ENCODE results near the gene PLEKHA1.

PLEKHA1 gene

GRCh38 chr10:122376364-122376961 is 2.0 kb downstream of the PLEKHA1 start:
- Histone ChIP-seq H3K27me3 (replicated peaks in 2 of 5; ENCODE audit: control insufficient read depth in 4 of 5, insufficient read depth in 5 of 5, low read length in 4 of 5) (peaks cover 2 to 15% (median 7%) of the 10 kb centered on the region in 5 experiments), H3K4me3 (ENCODE audit: control insufficient read depth in 1 of 7, extremely low read depth in 1 of 7, insufficient read depth in 4 of 7, low read depth in 2 of 7, low read length in 6 of 7) (no peak overlapping the region), H3K36me3 (ENCODE audit: control insufficient read depth in 4 of 4, insufficient read depth in 4 of 4, low read length in 3 of 4) (peaks cover 0 to 5% (median 0%) of the 10 kb centered on the region in 4 experiments), H3K9me3 (ENCODE audit: control extremely low read depth in 1 of 5, control insufficient read depth in 4 of 5, insufficient read depth in 2 of 5, low read depth in 1 of 5, low read length in 4 of 5) (no peaks in the 10 kb centered on the region), H3K4me1 (ENCODE audit: control extremely low read depth in 1 of 4, control insufficient read depth in 4 of 4, insufficient read depth in 4 of 4, low read length in 3 of 4) (peaks cover 7 to 17% (median 13%) of the 10 kb centered on the region in 4 experiments), H3K27ac (ENCODE audit: insufficient read depth in 1 of 2, low read depth in 1 of 2, low read length in 2 of 2, poor library complexity in 1 of 2, severe bottlenecking in 2 of 2) (no peak overlapping the region)
- CTCF ChIA-PET = no interaction called here
- 100% methylated on average over 1 of the region's 11 CpGs for WGBS (ENCODE audit: insufficient coverage)
- POLR2A ChIA-PET = no interaction called here
- no peak for DNase-seq

- 95% methylated on average over 4 of the region's 5 CpGs for WGBS (ENCODE audit: insufficient coverage)
- Histone ChIP-seq H3K27me3 (replicated peaks in 2 of 5; ENCODE audit: control insufficient read depth in 4 of 5, insufficient read depth in 5 of 5, low read length in 4 of 5) (peaks cover 0 to 6% (median 0%) of the 10 kb centered on the region in 5 experiments), H3K4me1 (ENCODE audit: control extremely low read depth in 1 of 4, control insufficient read depth in 4 of 4, insufficient read depth in 4 of 4, low read length in 3 of 4) (peaks cover 5 to 12% (median 8%) of the 10 kb centered on the region in 4 experiments), H3K27ac (ENCODE audit: insufficient read depth in 1 of 2, low read depth in 1 of 2, low read length in 2 of 2, poor library complexity in 1 of 2, severe bottlenecking in 2 of 2) (no peak overlapping the region), H3K36me3 (ENCODE audit: control insufficient read depth in 4 of 4, insufficient read depth in 4 of 4, low read length in 3 of 4) (peaks cover 0 to 5% (median 0%) of the 10 kb centered on the region in 4 experiments), H3K9me3 (ENCODE audit: control extremely low read depth in 1 of 5, control insufficient read depth in 4 of 5, insufficient read depth in 2 of 5, low read depth in 1 of 5, low read length in 4 of 5) (no peaks in the 10 kb centered on the region), H3K4me3 (ENCODE audit: control insufficient read depth in 1 of 7, extremely low read depth in 1 of 7, insufficient read depth in 4 of 7, low read depth in 2 of 7, low read length in 6 of 7) (no peak overlapping the region)
- POLR2A ChIA-PET = no interaction called here
- DNase-seq = no peak
- CTCF ChIA-PET = no interaction called here
Observed at GRCh38 chr10:122379041-122379440, 4.5 kb downstream of the PLEKHA1 start.

GRCh38 chr10:122379537-122379936 is 5.0 kb downstream of the PLEKHA1 start:
- H3K27ac ChIP-seq (ENCODE audit: insufficient read depth in 1 of 2, low read depth in 1 of 2, low read length in 2 of 2, poor library complexity in 1 of 2, severe bottlenecking in 2 of 2) = no peak overlapping the region
- H3K4me3 ChIP-seq (ENCODE audit: control insufficient read depth in 1 of 7, extremely low read depth in 1 of 7, insufficient read depth in 4 of 7, low read depth in 2 of 7, low read length in 6 of 7) = no peak overlapping the region
- WGBS (ENCODE audit: insufficient coverage) = no CpG with 5 or more reads among the region's 2 CpGs
- ChIA-PET CTCF (no interaction called here), POLR2A (no interaction called here)
- no peaks in the 10 kb centered on the region for H3K9me3 ChIP-seq (ENCODE audit: control extremely low read depth in 1 of 5, control insufficient read depth in 4 of 5, insufficient read depth in 2 of 5, low read depth in 1 of 5, low read length in 4 of 5)
- peaks cover 5 to 9% (median 7%) of the 10 kb centered on the region in 4 experiments for H3K4me1 ChIP-seq (ENCODE audit: control extremely low read depth in 1 of 4, control insufficient read depth in 4 of 4, insufficient read depth in 4 of 4, low read length in 3 of 4)
- DNase-seq = no peak
- H3K36me3 ChIP-seq (ENCODE audit: control insufficient read depth in 4 of 4, insufficient read depth in 4 of 4, low read length in 3 of 4) = peaks cover 0 to 5% (median 0%) of the 10 kb centered on the region in 4 experiments
- H3K27me3 ChIP-seq (replicated peaks in 2 of 5; ENCODE audit: control insufficient read depth in 4 of 5, insufficient read depth in 5 of 5, low read length in 4 of 5) = peaks cover 0 to 6% (median 0%) of the 10 kb centered on the region in 5 experiments

GRCh38 chr10:122380703-122381102 is 6.2 kb downstream of the PLEKHA1 start:
- CTCF ChIA-PET = no interaction called here
- Histone ChIP-seq H3K27me3 (replicated peaks in 2 of 5; ENCODE audit: control insufficient read depth in 4 of 5, insufficient read depth in 5 of 5, low read length in 4 of 5) (peaks cover 0 to 2% (median 0%) of the 10 kb centered on the region in 5 experiments), H3K27ac (ENCODE audit: insufficient read depth in 1 of 2, low read depth in 1 of 2, low read length in 2 of 2, poor library complexity in 1 of 2, severe bottlenecking in 2 of 2) (no peak overlapping the region), H3K4me1 (ENCODE audit: control extremely low read depth in 1 of 4, control insufficient read depth in 4 of 4, insufficient read depth in 4 of 4, low read length in 3 of 4) (peaks cover 0 to 2% (median 2%) of the 10 kb centered on the region in 4 experiments), H3K9me3 (ENCODE audit: control extremely low read depth in 1 of 5, control insufficient read depth in 4 of 5, insufficient read depth in 2 of 5, low read depth in 1 of 5, low read length in 4 of 5) (no peaks in the 10 kb centered on the region), H3K4me3 (ENCODE audit: control insufficient read depth in 1 of 7, extremely low read depth in 1 of 7, insufficient read depth in 4 of 7, low read depth in 2 of 7, low read length in 6 of 7) (no peak overlapping the region), H3K36me3 (ENCODE audit: control insufficient read depth in 4 of 4, insufficient read depth in 4 of 4, low read length in 3 of 4) (peaks cover 0 to 5% (median 0%) of the 10 kb centered on the region in 4 experiments)
- POLR2A ChIA-PET = no interaction called here
- whole genome bisulfite sequencing (ENCODE audit: insufficient coverage) = 96% methylated on average over 4 of the region's 4 CpGs
- no peak for DNase-seq

GRCh38 chr10:122381680-122382079 is 7.2 kb downstream of the PLEKHA1 start:
- Histone ChIP-seq H3K36me3 (ENCODE audit: control insufficient read depth in 4 of 4, insufficient read depth in 4 of 4, low read length in 3 of 4) (peaks cover 0 to 5% (median 0%) of the 10 kb centered on the region in 4 experiments), H3K4me3 (ENCODE audit: control insufficient read depth in 1 of 7, extremely low read depth in 1 of 7, insufficient read depth in 4 of 7, low read depth in 2 of 7, low read length in 6 of 7) (no peak overlapping the region), H3K9me3 (ENCODE audit: control extremely low read depth in 1 of 5, control insufficient read depth in 4 of 5, insufficient read depth in 2 of 5, low read depth in 1 of 5, low read length in 4 of 5) (no peaks in the 10 kb centered on the region), H3K27ac (ENCODE audit: insufficient read depth in 1 of 2, low read depth in 1 of 2, low read length in 2 of 2, poor library complexity in 1 of 2, severe bottlenecking in 2 of 2) (no peak overlapping the region), H3K27me3 (replicated peaks in 2 of 5; ENCODE audit: control insufficient read depth in 4 of 5, insufficient read depth in 5 of 5, low read length in 4 of 5) (no peaks in the 10 kb centered on the region), H3K4me1 (ENCODE audit: control extremely low read depth in 1 of 4, control insufficient read depth in 4 of 4, insufficient read depth in 4 of 4, low read length in 3 of 4) (no peaks in the 10 kb centered on the region)
- ChIA-PET POLR2A (no interaction called here), CTCF (interaction anchor here (0.7 to 0.9 kb wide), 2 partner anchors 53 to 118 kb away, joined by 3 read pairs; no protein-coding TSS in a partner anchor)
- WGBS (ENCODE audit: insufficient coverage) = 88% methylated on average over 2 of the region's 2 CpGs
- DNase-seq = no peak

GRCh38 chr10:122386514-122386913 is 12.0 kb downstream of the PLEKHA1 start:
- H3K27me3 ChIP-seq (replicated peaks in 2 of 5; ENCODE audit: control insufficient read depth in 4 of 5, insufficient read depth in 5 of 5, low read length in 4 of 5) = no peaks in the 10 kb centered on the region
- H3K36me3 ChIP-seq (ENCODE audit: control insufficient read depth in 4 of 4, insufficient read depth in 4 of 4, low read length in 3 of 4) = no peaks in the 10 kb centered on the region
- H3K4me3 ChIP-seq (ENCODE audit: control insufficient read depth in 1 of 7, extremely low read depth in 1 of 7, insufficient read depth in 4 of 7, low read depth in 2 of 7, low read length in 6 of 7) = no peak overlapping the region
- peaks cover 0 to 2% (median 0%) of the 10 kb centered on the region in 5 experiments for H3K9me3 ChIP-seq (ENCODE audit: control extremely low read depth in 1 of 5, control insufficient read depth in 4 of 5, insufficient read depth in 2 of 5, low read depth in 1 of 5, low read length in 4 of 5)
- WGBS (ENCODE audit: insufficient coverage) = no CpG with 5 or more reads among the region's 2 CpGs
- DNase-seq = no peak
- no peaks in the 10 kb centered on the region for H3K4me1 ChIP-seq (ENCODE audit: control extremely low read depth in 1 of 4, control insufficient read depth in 4 of 4, insufficient read depth in 4 of 4, low read length in 3 of 4)
- ChIA-PET CTCF (interaction anchor here (1.0 to 1.2 kb wide), 2 partner anchors 14 to 48 kb away, joined by 3 read pairs; no protein-coding TSS in a partner anchor), POLR2A (no interaction called here)
- H3K27ac ChIP-seq (ENCODE audit: insufficient read depth in 1 of 2, low read depth in 1 of 2, low read length in 2 of 2, poor library complexity in 1 of 2, severe bottlenecking in 2 of 2) = no peak overlapping the region

DNA sequence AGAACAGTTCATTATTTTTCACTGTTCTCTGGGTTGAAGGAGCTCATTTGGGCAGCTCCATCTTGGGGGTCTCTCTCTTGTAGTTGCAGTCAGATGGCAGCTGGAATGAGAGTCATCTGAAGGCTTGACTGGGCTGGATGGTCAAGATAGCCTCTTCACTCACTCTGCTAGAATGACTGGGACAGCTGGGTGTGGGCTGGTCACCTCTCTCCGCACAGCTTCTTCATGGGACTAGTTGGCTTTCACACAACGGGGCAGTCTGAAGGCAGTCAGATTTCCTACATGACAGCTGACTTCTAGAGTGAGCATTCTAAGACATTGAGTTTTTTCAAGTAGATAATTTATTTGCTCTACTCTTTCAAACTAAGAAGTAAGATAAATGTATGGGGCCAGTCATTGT is 13.1 kb downstream of the PLEKHA1 start:
- ChIA-PET CTCF (interaction anchor here (0.7 to 1.2 kb wide), 4 partner anchors 13 to 47 kb away, joined by 3 to 4 read pairs (median 3); no protein-coding TSS in a partner anchor), POLR2A (no interaction called here)
- Histone ChIP-seq H3K27me3 (replicated peaks in 2 of 5; ENCODE audit: control insufficient read depth in 4 of 5, insufficient read depth in 5 of 5, low read length in 4 of 5) (no peaks in the 10 kb centered on the region), H3K36me3 (ENCODE audit: control insufficient read depth in 4 of 4, insufficient read depth in 4 of 4, low read length in 3 of 4) (no peaks in the 10 kb centered on the region), H3K4me3 (ENCODE audit: control insufficient read depth in 1 of 7, extremely low read depth in 1 of 7, insufficient read depth in 4 of 7, low read depth in 2 of 7, low read length in 6 of 7) (no peak overlapping the region), H3K27ac (ENCODE audit: insufficient read depth in 1 of 2, low read depth in 1 of 2, low read length in 2 of 2, poor library complexity in 1 of 2, severe bottlenecking in 2 of 2) (no peak overlapping the region), H3K4me1 (ENCODE audit: control extremely low read depth in 1 of 4, control insufficient read depth in 4 of 4, insufficient read depth in 4 of 4, low read length in 3 of 4) (no peaks in the 10 kb centered on the region), H3K9me3 (ENCODE audit: control extremely low read depth in 1 of 5, control insufficient read depth in 4 of 5, insufficient read depth in 2 of 5, low read depth in 1 of 5, low read length in 4 of 5) (peaks cover 0 to 2% (median 0%) of the 10 kb centered on the region in 5 experiments)
- WGBS (ENCODE audit: insufficient coverage) = 100% methylated on average over 1 of the region's 2 CpGs
- no peak for DNase-seq
